Naive thymus-derived CD4-positive, alpha-beta T cell (primary cell): ENCODE measurements around the gene RNPEP. TPM values are rescaled to one million over a fixed set of nuclear protein-coding genes. Genes with fewer than 3 reads are reported as not detected.
"Not testable (repeated sequence)": the region's sequence is repeated elsewhere in the genome, so short reads cannot be mapped to it uniquely, and the experiment has no call there.

ENCODE experiments used
- ATAC-seq: fragments of 150-1000 bp; cut with Tn5 transposase; 2 replicates; pipeline ENCODE4 v1.10.0; 2021; ENCODE audit warnings: mild to moderate bottlenecking, moderate library complexity
- CTCF ChIA-PET: fragments of 350-600 bp; sonication (Branson Sonifier 250); formaldehyde crosslinking; loops from one replicate; lab custom pipeline; 2021; ENCODE audit warnings: antibody characterized with exemption; lab: Charles Lee
- POLR2A ChIA-PET: fragments of 350-600 bp; sonication (Branson Sonifier 250); formaldehyde crosslinking; loops from one replicate; lab custom pipeline; 2021; ENCODE audit warnings: antibody characterized with exemption, inconsistent platforms; lab: Charles Lee
- DNase-seq, 9 donors: peaks; one replicate each; pipeline versions ENCODE4 v3.0.0 to v3.0.0-alpha.2; 2020 to 2022; ENCODE audit warnings: mixed read lengths in 1 of 9
- H3K27ac ChIP-seq: one replicate; pipeline ENCODE4 v1.7.0; 2013; ENCODE audit warnings: mild to moderate bottlenecking, low read depth, low read length, moderate library complexity
- H3K27me3 ChIP-seq, 2 donors: one replicate each; pipeline ENCODE4 v1.7.0; 2013; ENCODE audit warnings: low read length in 2 of 2, mild to moderate bottlenecking in 2 of 2, moderate library complexity in 2 of 2; ENCODE audit not compliant: control insufficient read depth in 2 of 2, insufficient read depth in 2 of 2
- H3K36me3 ChIP-seq, 3 experiments: 1 replicate in 2 of 3; 2 replicates in 1 of 3; pipeline ENCODE4 v1.7.0; 2013; ENCODE audit warnings: low read length in 3 of 3, mild to moderate bottlenecking in 3 of 3, moderate library complexity in 1 of 3; ENCODE audit not compliant: insufficient read depth in 3 of 3, control insufficient read depth in 2 of 3
- H3K4me1 ChIP-seq, 2 donors: one replicate each; pipeline ENCODE4 v1.7.0; 2013; ENCODE audit warnings: low read length in 2 of 2, mild to moderate bottlenecking in 2 of 2, moderate library complexity in 1 of 2; ENCODE audit not compliant: control insufficient read depth in 2 of 2, insufficient read depth in 2 of 2
- H3K4me3 ChIP-seq: 2 replicates; pipeline ENCODE4 v1.7.0; 2013; ENCODE audit warnings: mild to moderate bottlenecking, low read length
- H3K9me3 ChIP-seq, 3 experiments: 1 replicate in 2 of 3; 2 replicates in 1 of 3; pipeline ENCODE4 v1.7.0; 2013; ENCODE audit warnings: low read length in 3 of 3; ENCODE audit not compliant: control insufficient read depth in 2 of 3
- H3K27ac Mint-ChIP-seq, 9 donors: one replicate each; pipeline ENCODE4 v1.8.0; 2020 to 2022; ENCODE audit warnings: mixed read lengths in 9 of 9, mild to moderate bottlenecking in 8 of 9, moderate library complexity in 5 of 9, inconsistent platforms in 2 of 9
- H3K27me3 Mint-ChIP-seq, 5 donors: one replicate each; pipeline ENCODE4 v1.8.0; 2021 to 2022; ENCODE audit warnings: mixed read lengths in 5 of 5, mild to moderate bottlenecking in 1 of 5
- H3K36me3 Mint-ChIP-seq, 5 donors: one replicate each; pipeline ENCODE4 v1.8.0; 2020 to 2022; ENCODE audit warnings: mixed read lengths in 5 of 5, mild to moderate bottlenecking in 3 of 5, inconsistent platforms in 1 of 5
- H3K4me1 Mint-ChIP-seq, 7 donors: one replicate each; pipeline ENCODE4 v1.8.0; 2020 to 2022; ENCODE audit warnings: mixed read lengths in 7 of 7, mild to moderate bottlenecking in 3 of 7, inconsistent platforms in 1 of 7
- H3K4me3 Mint-ChIP-seq, 10 donors: one replicate each; pipeline ENCODE4 v1.8.0; 2020 to 2022; ENCODE audit warnings: mild to moderate bottlenecking in 10 of 10, mixed read lengths in 10 of 10, moderate library complexity in 6 of 10, inconsistent platforms in 2 of 10
- H3K9me3 Mint-ChIP-seq, 11 donors: one replicate each; pipeline ENCODE4 v1.8.0; 2020 to 2022; ENCODE audit warnings: mixed read lengths in 11 of 11, mild to moderate bottlenecking in 4 of 11, inconsistent platforms in 1 of 11, moderate library complexity in 1 of 11
- intact Hi-C, 2 donors: fragments of 100-400 bp; cut with micrococcal nuclease; formaldehyde crosslinking; loops; one replicate each; pipeline ENCODE4 v1.15.1; 2023
- polyA plus RNA-seq, 2 donors: library from polyadenylated mRNA; unstranded; fragments of 300-500 nt; fragmentation: Illumina TruSeq; gene quantifications; one replicate each; pipeline ENCODE4 v1.2.3, GENCODE V29; 2021
- total RNA-seq, 6 experiments: library from RNA in 5 of 6; stranded (reverse) in 5 of 6; gene quantifications; 1 replicate in 5 of 6; 2 replicates in 1 of 6; pipeline ENCODE4 v1.2.3 and lab custom pipeline; 2021 to 2026

Gene RNPEP
- total and polyA plus RNA-seq, 7 experiments from 2014 or later: 19.4 to 43.4 (median 26.8) TPM

- POLR2A ChIA-PET: no interaction called here
- H3K27ac ChIP-seq: no peak overlapping the region
- no peak overlapping the region for H3K27ac Mint-ChIP-seq
- peaks cover 13 to 36% (median 15%) of the 10 kb centered on the region in 5 donors for H3K27me3 Mint-ChIP-seq
- H3K4me3 Mint-ChIP-seq: no peak overlapping the region
- no peaks in the 10 kb centered on the region for H3K9me3 Mint-ChIP-seq
- no peaks in the 10 kb centered on the region for H3K36me3 ChIP-seq
- no peak overlapping the region for H3K4me3 ChIP-seq
- no peaks in the 10 kb centered on the region for H3K27me3 ChIP-seq
- no peaks in the 10 kb centered on the region for H3K36me3 Mint-ChIP-seq
- DNase-seq (no peak), ATAC-seq (no peak)
- intact Hi-C loops: no loop called here
- CTCF ChIA-PET: no interaction called here
- no peaks in the 10 kb centered on the region for H3K4me1 ChIP-seq
- no peaks in the 10 kb centered on the region for H3K9me3 ChIP-seq
- no peaks in the 10 kb centered on the region for H3K4me1 Mint-ChIP-seq
Measured at GRCh38 chr1:201939574-201939973, 42.9 kb upstream of the RNPEP start.

GRCh38 chr1:201940316-201940715, 42.1 kb upstream of the RNPEP start:
- H3K4me1 ChIP-seq, H3K36me3 ChIP-seq, H3K27ac Mint-ChIP-seq, DNase-seq, intact Hi-C loops, H3K4me1 Mint-ChIP-seq, H3K27me3 ChIP-seq, H3K9me3 ChIP-seq, ATAC-seq, H3K4me3 ChIP-seq, CTCF ChIA-PET, H3K4me3 Mint-ChIP-seq, H3K9me3 Mint-ChIP-seq, POLR2A ChIA-PET, H3K27ac ChIP-seq, H3K36me3 Mint-ChIP-seq: not testable (repeated sequence)
- H3K27me3 Mint-ChIP-seq: peaks cover 20 to 38% (median 22%) of the 10 kb centered on the region in 5 donors

GRCh38 chr1:201941420-201942128, 40.9 kb upstream of the RNPEP start:
- Histone ChIP-seq H3K9me3 (no peaks in the 10 kb centered on the region), H3K4me1 (no peaks in the 10 kb centered on the region), H3K4me3 (no peak overlapping the region), H3K36me3 (no peaks in the 10 kb centered on the region), H3K27me3 (peaks cover 0 to 7% of the 10 kb centered on the region in 2 donors), H3K27ac (no peak overlapping the region)
- DNase-seq (no peak), ATAC-seq (no peak)
- intact Hi-C loops: no loop called here
- Mint-ChIP-seq H3K4me1 (peaks cover 0 to 17% (median 9%) of the 10 kb centered on the region in 7 donors), H3K27ac (no peak overlapping the region), H3K9me3 (no peaks in the 10 kb centered on the region), H3K27me3 (peaks cover 29 to 46% (median 33%) of the 10 kb centered on the region in 5 donors), H3K4me3 (no peak overlapping the region), H3K36me3 (no peaks in the 10 kb centered on the region)
- ChIA-PET CTCF (interaction anchor here (0.7 kb wide), 1 partner anchor 378 kb away, joined by 3 read pairs; no protein-coding TSS in a partner anchor), POLR2A (no interaction called here)

- no peaks in the 10 kb centered on the region for H3K4me1 ChIP-seq
- no peak overlapping the region for H3K4me3 Mint-ChIP-seq
- no peaks in the 10 kb centered on the region for H3K36me3 ChIP-seq
- intact Hi-C loops: no loop called here
- H3K27ac Mint-ChIP-seq: no peak overlapping the region
- no peaks in the 10 kb centered on the region for H3K9me3 ChIP-seq
- no peak overlapping the region for H3K27ac ChIP-seq
- ChIA-PET POLR2A (no interaction called here), CTCF (interaction anchor here (0.7 kb wide), 1 partner anchor 378 kb away, joined by 3 read pairs; no protein-coding TSS in a partner anchor)
- peaks cover 0 to 7% of the 10 kb centered on the region in 2 donors for H3K27me3 ChIP-seq
- H3K9me3 Mint-ChIP-seq: no peaks in the 10 kb centered on the region
- DNase-seq (no peak), ATAC-seq (no peak)
- H3K4me1 Mint-ChIP-seq: peaks cover 2 to 22% (median 13%) of the 10 kb centered on the region in 7 donors
- no peak overlapping the region for H3K4me3 ChIP-seq
- peaks cover 35 to 50% (median 38%) of the 10 kb centered on the region in 5 donors for H3K27me3 Mint-ChIP-seq
- H3K36me3 Mint-ChIP-seq: no peaks in the 10 kb centered on the region
Measured at GRCh38 chr1:201942129-201942495, 40.3 kb upstream of the RNPEP start.

- no peaks in the 10 kb centered on the region for H3K9me3 ChIP-seq
- DNase-seq (no peak), ATAC-seq (no peak)
- intact Hi-C loops: no loop called here
- no peaks in the 10 kb centered on the region for H3K9me3 Mint-ChIP-seq
- H3K36me3 Mint-ChIP-seq: no peaks in the 10 kb centered on the region
- CTCF ChIA-PET: interaction anchor here (1.0 kb wide), 1 partner anchor 10 kb away, joined by 3 read pairs; no protein-coding TSS in a partner anchor
- H3K36me3 ChIP-seq: no peaks in the 10 kb centered on the region
- peaks cover 4 to 24% (median 13%) of the 10 kb centered on the region in 7 donors for H3K4me1 Mint-ChIP-seq
- peak overlapping the region in 1 of 9 donors; percentile 26 for H3K27ac Mint-ChIP-seq
- no peak overlapping the region for H3K27ac ChIP-seq
- H3K4me3 ChIP-seq: no peak overlapping the region
- no peaks in the 10 kb centered on the region for H3K4me1 ChIP-seq
- peaks cover 43 to 58% (median 49%) of the 10 kb centered on the region in 5 donors for H3K27me3 Mint-ChIP-seq
- peaks cover 0 to 7% of the 10 kb centered on the region in 2 donors for H3K27me3 ChIP-seq
- no peak overlapping the region for H3K4me3 Mint-ChIP-seq
- POLR2A ChIA-PET: no interaction called here
Measured at GRCh38 chr1:201944002-201944401, 38.4 kb upstream of the RNPEP start.

GRCh38 chr1:201944639-201945038, 37.8 kb upstream of the RNPEP start:
- H3K9me3 ChIP-seq: no peaks in the 10 kb centered on the region
- CTCF ChIA-PET: interaction anchor here (1.0 to 1.1 kb wide), 2 partner anchors 10 to 49 kb away, joined by 3 to 4 read pairs; no protein-coding TSS in a partner anchor
- H3K4me1 ChIP-seq: no peaks in the 10 kb centered on the region
- no peak overlapping the region for H3K4me3 ChIP-seq
- Mint-ChIP-seq H3K27ac (no peak overlapping the region), H3K36me3 (no peaks in the 10 kb centered on the region), H3K27me3 (peaks cover 45 to 60% (median 49%) of the 10 kb centered on the region in 5 donors), H3K4me3 (no peak overlapping the region), H3K4me1 (peaks cover 4 to 24% (median 13%) of the 10 kb centered on the region in 7 donors), H3K9me3 (no peaks in the 10 kb centered on the region)
- POLR2A ChIA-PET: interaction anchor here (2.6 kb wide), 1 partner anchor 10 kb away, joined by 8 read pairs; the partner anchor contains the start of gene TIMM17A
- DNase-seq: no peak
- ATAC-seq: no peak
- H3K36me3 ChIP-seq: no peaks in the 10 kb centered on the region
- peaks cover 0 to 7% of the 10 kb centered on the region in 2 donors for H3K27me3 ChIP-seq
- no peak overlapping the region for H3K27ac ChIP-seq
- intact Hi-C loops: no loop called here
